GM23248 (cell line): ENCODE data around the gene GCK. TPM values are rescaled to one million over a fixed set of nuclear protein-coding genes. Genes with fewer than 3 reads are reported as not detected.

Experiments used
- DNase-seq: peaks from one replicate; pipeline ENCODE4 v3.0.0-alpha.2; 2015
- H2AFZ ChIP-seq: fragments of 200-600 bp; sonication (generic); 2 replicates; pipeline ENCODE4 v1.6.1; 2016; ENCODE audit warnings: antibody characterized with exemption
- H3F3A ChIP-seq: fragments of 200-600 bp; sonication (generic); 2 replicates; pipeline ENCODE4 v1.6.1; 2016; ENCODE audit warnings: mild to moderate bottlenecking, antibody characterized with exemption, mixed run types; ENCODE audit not compliant: insufficient read depth
- H3K27ac ChIP-seq: fragments of 200-600 bp; sonication (generic); 2 replicates; pipeline ENCODE4 v1.5.1; 2016; ENCODE audit warnings: mild to moderate bottlenecking
- H3K27me3 ChIP-seq: fragments of 200-600 bp; sonication (generic); replicated peaks from 2 replicates; pipeline ENCODE4 v1.6.1; 2016; ENCODE audit warnings: mild to moderate bottlenecking; ENCODE audit not compliant: insufficient read depth
- H3K36me3 ChIP-seq: fragments of 200-600 bp; sonication (generic); 2 replicates; pipeline ENCODE4 v1.6.1; 2016; ENCODE audit warnings: low read depth, mild to moderate bottlenecking
- H3K4me1 ChIP-seq: fragments of 200-600 bp; sonication (generic); 2 replicates; pipeline ENCODE4 v1.6.1; 2016; ENCODE audit warnings: mild to moderate bottlenecking; ENCODE audit not compliant: insufficient read depth
- H3K4me2 ChIP-seq: fragments of 200-600 bp; sonication (generic); one replicate; pipeline ENCODE4 v1.6.1; 2016; ENCODE audit warnings: mild to moderate bottlenecking; ENCODE audit not compliant: unreplicated experiment
- H3K4me3 ChIP-seq: fragments of 200-600 bp; sonication (generic); 2 replicates; pipeline ENCODE4 v1.5.1; 2016; ENCODE audit warnings: mild to moderate bottlenecking
- H3K79me2 ChIP-seq: fragments of 200-600 bp; sonication (generic); 2 replicates; pipeline ENCODE4 v1.6.1; 2016; ENCODE audit warnings: mild to moderate bottlenecking; ENCODE audit not compliant: insufficient read depth
- H3K9ac ChIP-seq: fragments of 200-600 bp; sonication (generic); 2 replicates; pipeline ENCODE4 v1.6.1; 2016; ENCODE audit warnings: mild to moderate bottlenecking
- H3K9me2 ChIP-seq: fragments of 200-600 bp; sonication (generic); 2 replicates; pipeline ENCODE4 v1.6.1; 2016; ENCODE audit warnings: mixed run types, mild to moderate bottlenecking, moderate library complexity; ENCODE audit not compliant: insufficient read depth
- H3K9me3 ChIP-seq: fragments of 200-600 bp; sonication (generic); one replicate; pipeline ENCODE4 v1.6.1; 2017; ENCODE audit warnings: low read depth
- H4K20me1 ChIP-seq: fragments of 200-600 bp; sonication (generic); 2 replicates; pipeline ENCODE4 v1.6.0; 2016; ENCODE audit not compliant: insufficient read depth
- EZH2 ChIP-seq: fragments of 200-600 bp; sonication (generic); IDR thresholded peaks from 2 replicates; pipeline ENCODE4 v1.6.1; 2018; ENCODE audit warnings: antibody characterized with exemption, mild to moderate bottlenecking; ENCODE audit not compliant: insufficient read depth, poor library complexity, severe bottlenecking
- EZH2phosphoT487 ChIP-seq: fragments of 200-600 bp; sonication (generic); IDR thresholded peaks from 2 replicates; pipeline ENCODE4 v1.6.1; 2018; ENCODE audit warnings: antibody characterized with exemption, moderate library complexity, mild to moderate bottlenecking, low read depth; ENCODE audit not compliant: insufficient read depth
- WGBS, 2 experiments: methylation state at CpG; one replicate each; pipeline ENCODE4 v1.1.6; 2015 to 2017; ENCODE audit warnings: low lambda C conversion rate in 2 of 2, low coverage in 1 of 2; ENCODE audit errors: missing lambda C conversion rate in 2 of 2; 5-methylcytosine and 5-hydroxymethylcytosine counted together
- in situ Hi-C: fragments of 300-500 bp; cut with MboI; formaldehyde crosslinking; loops from 2 replicates; pipeline ENCODE4 v1.15.0; 2020
- polyA plus RNA-seq: library from polyadenylated mRNA; unstranded; fragments of >200 nt; fragmentation: Nextera tagmentation; extraction: Ambion mirVana; gene quantifications from 2 replicates; pipeline ENCODE4 v1.2.1, GENCODE V29; 2016
- total RNA-seq: library from RNA; depleted of rRNA; stranded (reverse); fragments of >200 nt; shearing (Covaris generic); gene quantifications from 2 replicates; pipeline ENCODE4 v1.2.3, GENCODE V29; 2014

GCK gene
- total and polyA plus RNA-seq, 2 experiments from 2014 or later, result 0.11 to 0.23 TPM

- 76 to 83% methylated on average over 29 to 33 of the region's 33 CpGs for WGBS, 2 experiments
Observed at GRCh38 chr7:44147026-44147991, 41.9 kb downstream of the GCK start.

GRCh38 chr7:44145969-44146911 lies 43.0 kb downstream of the GCK start:
- Histone ChIP-seq H3K9ac (no peak overlapping the region), H3K27ac (no peak overlapping the region), H4K20me1 (no peaks in the 10 kb centered on the region), H3K79me2 (no peaks in the 10 kb centered on the region), H3K4me3 (peak overlapping the region; percentile 61), H3K4me2 (peak overlapping the region; percentile 74), H3K9me2 (no peaks in the 10 kb centered on the region), H3K36me3 (no peaks in the 10 kb centered on the region), H3F3A (0 out of 2 replicates have a peak, but pooled peaks cover 11% of the 10 kb centered on the region), H3K9me3 (no peaks in the 10 kb centered on the region), H2AFZ (peak overlapping the region; percentile 73; the same call in 1 of the 2 replicates), H3K4me1 (no peaks in the 10 kb centered on the region), H3K27me3 (no peaks in the 10 kb centered on the region)
- in situ Hi-C loops, result no loop called here
- DNase-seq, result peak; percentile 71
- WGBS, 2 experiments, result 16 to 19% methylated on average over 40 to 65 of the region's 65 CpGs
- TF ChIP-seq EZH2phosphoT487 (no peak), EZH2 (no peak)

More at GRCh38 chr7:44147026-44147991, 41.9 kb downstream of the GCK start:
- no peak for DNase-seq
- Histone ChIP-seq H4K20me1 (no peaks in the 10 kb centered on the region), H3K4me3 (no peak overlapping the region), H3K9me3 (no peaks in the 10 kb centered on the region), H3K36me3 (no peaks in the 10 kb centered on the region), H3K9ac (no peak overlapping the region), H3K4me1 (no peaks in the 10 kb centered on the region), H3K9me2 (no peaks in the 10 kb centered on the region), H3K4me2 (no peak overlapping the region), H3K27me3 (no peaks in the 10 kb centered on the region), H2AFZ (no peak overlapping the region), H3F3A (0 out of 2 replicates have a peak, but pooled peaks cover 11% of the 10 kb centered on the region), H3K79me2 (no peaks in the 10 kb centered on the region), H3K27ac (no peak overlapping the region)
- in situ Hi-C loops, result no loop called here
- TF ChIP-seq EZH2, result no peak
- TF ChIP-seq EZH2phosphoT487, result no peak

- H3K27ac ChIP-seq, result no peak overlapping the region
- no peak overlapping the region for H3K9ac ChIP-seq
- H4K20me1 ChIP-seq, result no peaks in the 10 kb centered on the region
- peak overlapping the region; percentile 61 for H3K4me3 ChIP-seq
- no peaks in the 10 kb centered on the region for H3K9me2 ChIP-seq
- in situ Hi-C loops, result no loop called here
- no peak for TF ChIP-seq EZH2phosphoT487
- no peak for TF ChIP-seq EZH2
- 0 out of 2 replicates have a peak, but pooled peaks cover 11% of the 10 kb centered on the region for H3F3A ChIP-seq
- peak overlapping the region; percentile 73; the same call in 1 of the 2 replicates for H2AFZ ChIP-seq
- no peaks in the 10 kb centered on the region for H3K36me3 ChIP-seq
- no peaks in the 10 kb centered on the region for H3K27me3 ChIP-seq
- 35 to 39% methylated on average over 45 to 50 of the region's 53 CpGs for WGBS, 2 experiments
- no peaks in the 10 kb centered on the region for H3K9me3 ChIP-seq
- peak overlapping the region; percentile 74 for H3K4me2 ChIP-seq
- H3K79me2 ChIP-seq, result no peaks in the 10 kb centered on the region
- no peaks in the 10 kb centered on the region for H3K4me1 ChIP-seq
- no peak for DNase-seq
Observed at GRCh38 chr7:44145479-44145968, 43.7 kb downstream of the GCK start.
